Measurements from ENCODE around the gene MYH14.

DNA sequence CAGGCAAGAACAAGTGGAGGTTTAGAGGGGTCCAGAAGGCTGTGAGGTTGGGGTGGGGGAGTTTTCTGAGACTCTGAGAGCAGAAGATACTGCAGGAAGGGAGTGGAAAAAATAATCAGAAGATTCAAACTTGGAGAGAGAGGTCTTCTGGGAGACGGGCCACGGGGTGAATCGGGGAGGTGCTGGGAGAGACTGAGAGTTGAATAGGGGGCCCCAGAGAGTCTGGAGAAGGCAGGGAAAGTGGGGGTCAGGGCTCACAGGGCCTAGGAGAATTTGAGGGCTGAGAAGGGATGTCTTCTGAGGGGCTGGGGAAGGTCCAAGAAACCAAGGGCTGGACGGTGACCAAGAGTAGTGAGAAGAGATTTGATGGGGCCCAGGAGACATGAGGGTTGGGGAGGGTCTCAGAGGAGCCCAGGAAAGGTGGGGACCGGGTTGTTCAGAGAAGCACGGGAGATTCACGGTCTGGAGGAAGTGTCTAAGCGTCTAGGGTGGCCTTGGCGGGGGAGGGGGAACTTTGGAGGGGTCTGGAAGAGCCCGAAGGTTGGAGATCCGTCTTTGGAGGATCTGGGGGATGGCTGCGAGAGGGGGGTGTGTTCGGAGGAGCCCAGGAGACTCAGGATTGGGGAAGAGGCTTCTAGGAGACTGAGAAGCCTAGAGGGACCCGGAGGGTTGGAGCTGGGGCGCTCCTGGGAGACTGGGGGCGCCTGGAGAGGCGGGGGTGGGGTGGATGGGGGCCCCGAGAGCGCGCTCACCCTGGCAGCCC, 124.2 kb downstream of the MYH14 start:
- peak; percentile 51 for TF ChIP-seq EZH2 (IDR thresholded peaks at IDR 0.05; ENCODE audit: borderline replicate concordance)
- TF ChIP-seq, protein P1, sequence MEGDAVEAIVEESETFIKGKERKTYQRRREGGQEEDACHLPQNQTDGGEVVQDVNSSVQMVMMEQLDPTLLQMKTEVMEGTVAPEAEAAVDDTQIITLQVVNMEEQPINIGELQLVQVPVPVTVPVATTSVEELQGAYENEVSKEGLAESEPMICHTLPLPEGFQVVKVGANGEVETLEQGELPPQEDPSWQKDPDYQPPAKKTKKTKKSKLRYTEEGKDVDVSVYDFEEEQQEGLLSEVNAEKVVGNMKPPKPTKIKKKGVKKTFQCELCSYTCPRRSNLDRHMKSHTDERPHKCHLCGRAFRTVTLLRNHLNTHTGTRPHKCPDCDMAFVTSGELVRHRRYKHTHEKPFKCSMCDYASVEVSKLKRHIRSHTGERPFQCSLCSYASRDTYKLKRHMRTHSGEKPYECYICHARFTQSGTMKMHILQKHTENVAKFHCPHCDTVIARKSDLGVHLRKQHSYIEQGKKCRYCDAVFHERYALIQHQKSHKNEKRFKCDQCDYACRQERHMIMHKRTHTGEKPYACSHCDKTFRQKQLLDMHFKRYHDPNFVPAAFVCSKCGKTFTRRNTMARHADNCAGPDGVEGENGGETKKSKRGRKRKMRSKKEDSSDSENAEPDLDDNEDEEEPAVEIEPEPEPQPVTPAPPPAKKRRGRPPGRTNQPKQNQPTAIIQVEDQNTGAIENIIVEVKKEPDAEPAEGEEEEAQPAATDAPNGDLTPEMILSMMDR (IDR thresholded peaks at IDR 0.05; ENCODE audit: poor library complexity): no peak
